ENCODE measurements around the gene MAB21L3. TPM values are rescaled to one million over a fixed set of nuclear protein-coding genes. Genes with fewer than 3 reads are reported as not detected.

The MAB21L3 gene
- total RNA-seq, 1 experiment from 2014 or later: 2.8 TPM

GRCh38 chr1:116105996-116106395, 5.2 kb upstream of the MAB21L3 start:
- ChIA-PET POLR2A (interaction anchor here (1.9 kb wide), 1 partner anchor 19 kb away, joined by 5 read pairs; no protein-coding TSS in a partner anchor), CTCF (interaction anchor here (0.5 to 1.0 kb wide), 5 partner anchors 16 to 342 kb away, joined by 3 to 4 read pairs (median 3); no protein-coding TSS in a partner anchor)
- H3K27me3 Mint-ChIP-seq (ENCODE audit: insufficient read depth, unreplicated experiment): no peaks in the 10 kb centered on the region
- no peak overlapping the region for H3K27ac Mint-ChIP-seq (ENCODE audit: low read depth, unreplicated experiment)
- BruUV-seq (replicated peaks): no TSS peak
- H3K9me3 Mint-ChIP-seq (ENCODE audit: unreplicated experiment): no peaks in the 10 kb centered on the region
- intact Hi-C loops (cut with micrococcal nuclease): no loop called here
- no peak overlapping the region for H3K4me3 Mint-ChIP-seq (ENCODE audit: unreplicated experiment)
- DNase-seq (ENCODE audit: unreplicated experiment): no peak
- no peak for TF ChIP-seq CTCF (IDR thresholded peaks at IDR 0.05; ENCODE audit: unreplicated experiment)
- peaks cover 11% of the 10 kb centered on the region for H3K4me1 Mint-ChIP-seq (ENCODE audit: insufficient read depth, unreplicated experiment)
- no peaks in the 10 kb centered on the region for H3K36me3 Mint-ChIP-seq (ENCODE audit: insufficient read depth, unreplicated experiment)

- no peak for TF ChIP-seq CTCF (IDR thresholded peaks at IDR 0.05; ENCODE audit: unreplicated experiment)
- Mint-ChIP-seq H3K27ac (ENCODE audit: low read depth, unreplicated experiment) (no peak overlapping the region), H3K27me3 (ENCODE audit: insufficient read depth, unreplicated experiment) (no peaks in the 10 kb centered on the region), H3K4me1 (ENCODE audit: insufficient read depth, unreplicated experiment) (peaks cover 16% of the 10 kb centered on the region), H3K36me3 (ENCODE audit: insufficient read depth, unreplicated experiment) (no peaks in the 10 kb centered on the region), H3K4me3 (ENCODE audit: unreplicated experiment) (no peak overlapping the region), H3K9me3 (ENCODE audit: unreplicated experiment) (no peaks in the 10 kb centered on the region)
- ChIA-PET CTCF (interaction anchor here (0.5 to 1.0 kb wide), 6 partner anchors 16 to 558 kb away, joined by 3 to 4 read pairs (median 3); no protein-coding TSS in a partner anchor), POLR2A (interaction anchor here (1.9 kb wide), 1 partner anchor 19 kb away, joined by 5 read pairs; no protein-coding TSS in a partner anchor)
- intact Hi-C loops (cut with micrococcal nuclease): no loop called here
- DNase-seq (ENCODE audit: unreplicated experiment): no peak
- BruUV-seq (replicated peaks): no TSS peak
Measured at GRCh38 chr1:116106646-116107045, 4.6 kb upstream of the MAB21L3 start.

- BruUV-seq (replicated peaks): no TSS peak
- Mint-ChIP-seq H3K27ac (ENCODE audit: low read depth, unreplicated experiment) (no peak overlapping the region), H3K9me3 (ENCODE audit: unreplicated experiment) (no peaks in the 10 kb centered on the region), H3K4me3 (ENCODE audit: unreplicated experiment) (no peak overlapping the region), H3K36me3 (ENCODE audit: insufficient read depth, unreplicated experiment) (no peaks in the 10 kb centered on the region), H3K27me3 (ENCODE audit: insufficient read depth, unreplicated experiment) (no peaks in the 10 kb centered on the region), H3K4me1 (ENCODE audit: insufficient read depth, unreplicated experiment) (peaks cover 23% of the 10 kb centered on the region)
- ChIA-PET CTCF (interaction anchor here (0.5 to 0.8 kb wide), 3 partner anchors 9 to 398 kb away, joined by 3 to 4 read pairs (median 3); no protein-coding TSS in a partner anchor), POLR2A (interaction anchor here (0.5 to 1.9 kb wide), 2 partner anchors 11 to 18 kb away, joined by 3 to 5 read pairs; no protein-coding TSS in a partner anchor)
- no peak for TF ChIP-seq CTCF (IDR thresholded peaks at IDR 0.05; ENCODE audit: unreplicated experiment)
- DNase-seq (ENCODE audit: unreplicated experiment): no peak
- intact Hi-C loops (cut with micrococcal nuclease): no loop called here
Measured at GRCh38 chr1:116107371-116107770, 3.8 kb upstream of the MAB21L3 start.

GRCh38 chr1:116111524-116112021, 374 bp downstream of the MAB21L3 start:
- no TSS peak for BruUV-seq (replicated peaks)
- Mint-ChIP-seq H3K27me3 (ENCODE audit: insufficient read depth, unreplicated experiment) (no peaks in the 10 kb centered on the region), H3K4me1 (ENCODE audit: insufficient read depth, unreplicated experiment) (peaks cover 33% of the 10 kb centered on the region), H3K9me3 (ENCODE audit: unreplicated experiment) (no peaks in the 10 kb centered on the region), H3K27ac (ENCODE audit: low read depth, unreplicated experiment) (peak overlapping the region; percentile 86), H3K36me3 (ENCODE audit: insufficient read depth, unreplicated experiment) (no peaks in the 10 kb centered on the region), H3K4me3 (ENCODE audit: unreplicated experiment) (no peak overlapping the region)
- no peak for TF ChIP-seq CTCF (IDR thresholded peaks at IDR 0.05; ENCODE audit: unreplicated experiment)
- DNase-seq (ENCODE audit: unreplicated experiment): peak; percentile 56
- intact Hi-C loops (cut with micrococcal nuclease): no loop called here
- ChIA-PET CTCF (interaction anchor here (0.7 to 1.5 kb wide), 3 partner anchors 13 to 78 kb away, joined by 3 to 8 read pairs (median 3); no protein-coding TSS in a partner anchor), POLR2A (interaction anchor here (0.6 to 2.3 kb wide), 5 partner anchors 10 to 1330 kb away, joined by 3 to 11 read pairs (median 5); no protein-coding TSS in a partner anchor)

Measured in MCF 10A (cell line).